ENCODE results near the gene KLHL24.
"Not testable (repeated sequence)": the region's sequence is repeated elsewhere in the genome, so short reads cannot be mapped to it uniquely, and the experiment has no call there.

GRCh38 chr3:183611326-183611725, 24.1 kb upstream of the KLHL24 start:
- TF ChIP-seq CTCF (conservative IDR thresholded peaks at IDR 0.05; ENCODE audit: low read depth, low read length); BHLHE40 (IDR thresholded peaks at IDR 0.05; ENCODE audit: low read depth, low read length); POLR2A (IDR thresholded peaks at IDR 0.05; ENCODE audit: low read depth, low read length); FOS (IDR thresholded peaks at IDR 0.05; ENCODE audit: low read depth, low read length); CEBPB (IDR thresholded peaks at IDR 0.05; ENCODE audit: low read depth, low read length); RAD21 (IDR thresholded peaks at IDR 0.05; ENCODE audit: low read length); USF2 (IDR thresholded peaks at IDR 0.05; ENCODE audit: low read depth, low read length); RFX5 (IDR thresholded peaks at IDR 0.05; ENCODE audit: low read depth, low read length); SMC3 (IDR thresholded peaks at IDR 0.05; ENCODE audit: low read depth, low read length); NFE2L2 (IDR thresholded peaks at IDR 0.05; ENCODE audit: low read depth, low read length); ELK1 (IDR thresholded peaks at IDR 0.05; ENCODE audit: borderline replicate concordance, low read depth, low read length); MAFK (IDR thresholded peaks at IDR 0.05; ENCODE audit: low read depth, low read length): not testable (repeated sequence)
